OCI-LY7 (cell line): Measurements from ENCODE around the gene PLCB1. TPM values are rescaled to one million over a fixed set of nuclear protein-coding genes. Genes with fewer than 3 reads are reported as not detected.

Source experiments
- BruUV-seq: library from RNA; stranded (reverse); fragments of 400-500 nt; replicated peaks from 2 replicates; lab custom pipeline; 2021; lab: Mats Ljungman, UMichigan
- CTCF ChIA-PET: fragments of 300-600 bp; sonication (Branson Sonifier 250); formaldehyde crosslinking; loops from one replicate; lab custom pipeline; 2022; ENCODE audit warnings: antibody characterized with exemption; ENCODE audit not compliant: unreplicated experiment; lab: Charles Lee
- POLR2A ChIA-PET: fragments of 300-600 bp; sonication (Branson Sonifier 250); formaldehyde crosslinking; loops from one replicate; lab custom pipeline; 2022; ENCODE audit warnings: antibody characterized with exemption; lab: Charles Lee
- DNase-seq: peaks from one replicate; pipeline ENCODE4 v3.0.0-alpha.2; 2015; ENCODE audit warnings: low spot score
- H2AFZ ChIP-seq: fragments of 200-600 bp; sonication (generic), shearing (Covaris generic); 2 replicates; pipeline ENCODE4 v1.6.1; 2014; ENCODE audit warnings: mild to moderate bottlenecking, antibody characterized with exemption, low read length, moderate library complexity
- H3K27ac ChIP-seq: fragments of 200-600 bp; sonication (generic); 2 replicates; pipeline ENCODE4 v1.5.1; 2014; ENCODE audit warnings: mixed run types, low read depth, mild to moderate bottlenecking, moderate library complexity, low read length, inconsistent platforms; ENCODE audit not compliant: poor library complexity, severe bottlenecking
- H3K36me3 ChIP-seq: fragments of 200-600 bp; sonication (generic); 2 replicates; pipeline ENCODE4 v1.6.1; 2014; ENCODE audit warnings: mild to moderate bottlenecking, antibody characterized with exemption, low read length, moderate library complexity, mixed read lengths; ENCODE audit not compliant: insufficient read depth
- H3K4me1 ChIP-seq: fragments of 200-600 bp; sonication (generic); 2 replicates; pipeline ENCODE4 v1.5.1; 2014; ENCODE audit warnings: mild to moderate bottlenecking, low read length; ENCODE audit not compliant: insufficient read depth, poor library complexity, severe bottlenecking
- H3K4me2 ChIP-seq: fragments of 200-600 bp; sonication (generic); 2 replicates; pipeline ENCODE4 v1.6.1; 2014; ENCODE audit warnings: mild to moderate bottlenecking, low read length
- H3K4me3 ChIP-seq: fragments of 200-600 bp; sonication (generic); 2 replicates; pipeline ENCODE4 v1.5.1; 2014; ENCODE audit warnings: mild to moderate bottlenecking, low read depth, low read length; ENCODE audit not compliant: poor library complexity, severe bottlenecking
- H3K79me2 ChIP-seq: fragments of 200-600 bp; sonication (generic); 2 replicates; pipeline ENCODE4 v1.6.1; 2016; ENCODE audit warnings: low read depth, mild to moderate bottlenecking, low read length, moderate library complexity, mixed read lengths; ENCODE audit not compliant: insufficient read depth
- H3K9me2 ChIP-seq: fragments of 200-600 bp; sonication (generic); 2 replicates; pipeline ENCODE4 v1.6.1; 2016; ENCODE audit warnings: mild to moderate bottlenecking, low read length, mixed read lengths; ENCODE audit not compliant: insufficient read depth
- H3K9me3 ChIP-seq: fragments of 200-600 bp; sonication (generic); 2 replicates; pipeline ENCODE4 v1.6.1; 2014; ENCODE audit warnings: mild to moderate bottlenecking, mixed run types, low read length, mixed read lengths
- H4K20me1 ChIP-seq: fragments of 200-600 bp; sonication (generic); 2 replicates; pipeline ENCODE4 v1.6.1; 2014; ENCODE audit warnings: mild to moderate bottlenecking, antibody characterized with exemption, low read length, moderate library complexity, mixed read lengths; ENCODE audit not compliant: insufficient read depth
- EZH2phosphoT487 ChIP-seq: fragments of 200-600 bp; sonication (generic); IDR thresholded peaks from 2 replicates; pipeline ENCODE4 v1.6.1; 2018; ENCODE audit warnings: low read depth, borderline replicate concordance, mild to moderate bottlenecking, mixed run types, antibody characterized with exemption, low read length, moderate library complexity, mixed read lengths
- intact Hi-C: fragments of 100-400 bp; cut with micrococcal nuclease; formaldehyde crosslinking; loops from one replicate; pipeline ENCODE4 v1.10.0; 2022; ENCODE audit not compliant: unreplicated experiment
- total RNA-seq, 2 experiments: library from RNA; depleted of rRNA in 1 of 2; stranded (reverse); fragments of >200 nt in 1 of 2; shearing (Covaris generic) in 1 of 2; gene quantifications; 2 replicates each; pipeline ENCODE4 v1.2.3, GENCODE V29; 2014 to 2022
- TF ChIP-seq, protein P1 (sequence below): fragments of 200-600 bp; sonication (generic); conservative IDR thresholded peaks from 2 replicates; pipeline ENCODE4 v1.5.1; 2014; ENCODE audit warnings: mild to moderate bottlenecking, antibody characterized with exemption, low read length, moderate library complexity, mixed read lengths

PLCB1 gene
- total RNA-seq, 2 experiments from 2014 or later: 14.6 to 30.5 TPM

DNA sequence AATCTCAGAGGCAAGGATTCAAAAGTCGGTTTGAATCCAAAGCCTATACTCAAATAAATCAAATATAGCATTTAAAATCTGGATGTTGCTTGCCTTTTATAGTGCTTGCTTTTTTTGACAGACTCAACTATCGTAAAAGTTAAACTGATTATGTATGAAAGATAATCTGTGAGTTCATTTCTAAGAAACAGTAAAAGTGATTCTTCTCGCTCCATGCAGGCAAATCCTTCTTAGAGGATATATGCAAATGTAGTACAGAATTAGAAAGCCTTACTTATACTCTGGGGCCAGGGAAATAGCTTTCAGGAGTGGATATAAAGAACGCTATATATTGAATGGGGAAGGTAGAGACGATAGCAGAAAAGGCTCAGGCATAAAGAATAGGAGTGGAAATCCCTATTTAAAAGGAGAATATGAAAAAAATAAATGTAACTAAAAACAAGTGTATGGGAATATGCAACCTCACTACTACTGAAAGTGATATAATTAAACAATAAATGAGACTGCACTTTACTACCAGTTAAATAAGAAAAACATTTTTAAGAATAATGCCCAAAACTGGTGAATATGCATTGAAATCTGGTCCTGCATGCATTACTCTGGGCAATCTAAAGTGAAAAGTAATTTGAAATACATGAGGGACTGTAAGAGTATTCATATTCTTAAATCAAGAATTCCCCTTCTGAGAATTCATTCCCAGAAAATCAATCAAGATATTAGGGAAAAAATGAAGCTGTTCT, 575.1 kb downstream of the PLCB1 start:
- POLR2A ChIA-PET: interaction anchor here (0.5 to 1.2 kb wide), 2 partner anchors 25 to 644 kb away, joined by 3 to 4 read pairs; no protein-coding TSS in a partner anchor
- H3K79me2 ChIP-seq: no peaks in the 10 kb centered on the region
- intact Hi-C loops: no loop called here

DNA sequence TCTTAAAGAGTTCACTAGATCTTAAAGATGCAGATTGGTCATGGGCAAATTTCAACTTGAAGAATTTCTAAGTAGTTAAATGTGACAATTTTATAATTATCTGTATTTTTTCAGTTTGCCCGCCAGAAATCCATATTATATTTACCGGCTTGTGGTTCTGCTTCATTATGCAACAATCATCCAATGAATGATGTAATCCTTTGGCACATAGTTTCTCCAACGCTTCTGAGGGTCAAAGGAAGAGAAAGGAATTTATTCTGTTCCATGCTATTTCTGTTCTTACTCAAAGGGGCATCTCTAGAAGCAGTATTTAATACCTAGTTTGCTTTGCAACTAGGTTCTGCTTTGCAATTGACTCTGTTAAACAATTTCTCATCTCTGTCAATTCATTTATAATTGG, 577.6 kb downstream of the PLCB1 start:
- ChIA-PET POLR2A (no interaction called here), CTCF (no interaction called here)
- no peaks in the 10 kb centered on the region for H3K36me3 ChIP-seq
- H4K20me1 ChIP-seq: no peaks in the 10 kb centered on the region
- BruUV-seq: no TSS peak
- H3K4me3 ChIP-seq: no peak overlapping the region
- intact Hi-C loops: no loop called here
- no peaks in the 10 kb centered on the region for H3K4me1 ChIP-seq
- no peak overlapping the region for H3K4me2 ChIP-seq
- H3K27ac ChIP-seq: no peak overlapping the region
- no peak overlapping the region for H2AFZ ChIP-seq
- TF ChIP-seq, protein P1, sequence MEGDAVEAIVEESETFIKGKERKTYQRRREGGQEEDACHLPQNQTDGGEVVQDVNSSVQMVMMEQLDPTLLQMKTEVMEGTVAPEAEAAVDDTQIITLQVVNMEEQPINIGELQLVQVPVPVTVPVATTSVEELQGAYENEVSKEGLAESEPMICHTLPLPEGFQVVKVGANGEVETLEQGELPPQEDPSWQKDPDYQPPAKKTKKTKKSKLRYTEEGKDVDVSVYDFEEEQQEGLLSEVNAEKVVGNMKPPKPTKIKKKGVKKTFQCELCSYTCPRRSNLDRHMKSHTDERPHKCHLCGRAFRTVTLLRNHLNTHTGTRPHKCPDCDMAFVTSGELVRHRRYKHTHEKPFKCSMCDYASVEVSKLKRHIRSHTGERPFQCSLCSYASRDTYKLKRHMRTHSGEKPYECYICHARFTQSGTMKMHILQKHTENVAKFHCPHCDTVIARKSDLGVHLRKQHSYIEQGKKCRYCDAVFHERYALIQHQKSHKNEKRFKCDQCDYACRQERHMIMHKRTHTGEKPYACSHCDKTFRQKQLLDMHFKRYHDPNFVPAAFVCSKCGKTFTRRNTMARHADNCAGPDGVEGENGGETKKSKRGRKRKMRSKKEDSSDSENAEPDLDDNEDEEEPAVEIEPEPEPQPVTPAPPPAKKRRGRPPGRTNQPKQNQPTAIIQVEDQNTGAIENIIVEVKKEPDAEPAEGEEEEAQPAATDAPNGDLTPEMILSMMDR: no peak
- TF ChIP-seq EZH2phosphoT487: no peak
- no peaks in the 10 kb centered on the region for H3K79me2 ChIP-seq
- no peaks in the 10 kb centered on the region for H3K9me2 ChIP-seq
- H3K9me3 ChIP-seq: no peaks in the 10 kb centered on the region
- no peak for DNase-seq

More for the DNA sequence above, 575.1 kb downstream of the PLCB1 start:
- H3K4me2 ChIP-seq: no peak overlapping the region
- BruUV-seq: no TSS peak
- no peak overlapping the region for H2AFZ ChIP-seq
- H3K27ac ChIP-seq: no peak overlapping the region
- H3K36me3 ChIP-seq: no peaks in the 10 kb centered on the region
- no peaks in the 10 kb centered on the region for H3K4me1 ChIP-seq
- TF ChIP-seq EZH2phosphoT487: no peak
- TF ChIP-seq, protein P1: no peak
- H4K20me1 ChIP-seq: no peaks in the 10 kb centered on the region
- CTCF ChIA-PET: no interaction called here
- H3K9me2 ChIP-seq: no peaks in the 10 kb centered on the region
- no peaks in the 10 kb centered on the region for H3K9me3 ChIP-seq
- no peak for DNase-seq
- no peak overlapping the region for H3K4me3 ChIP-seq

DNA sequence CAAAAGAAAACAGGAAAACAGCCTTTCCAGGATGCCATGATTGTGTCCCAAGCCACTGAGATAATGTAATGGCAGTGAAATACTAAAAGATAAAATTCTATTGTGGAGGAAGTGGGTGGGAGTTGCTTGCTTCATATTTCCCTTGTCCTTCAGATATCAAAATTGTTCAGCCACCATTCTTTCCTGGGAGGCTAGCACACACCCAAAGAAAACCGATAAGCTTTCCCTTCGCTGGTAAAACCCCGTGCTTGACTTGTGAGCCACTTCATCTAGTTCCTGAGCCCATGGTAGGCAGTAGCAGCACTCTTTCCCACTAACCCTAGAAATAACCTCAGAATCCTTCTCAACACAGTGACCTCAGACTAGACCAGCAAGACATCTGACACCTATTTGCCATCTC, 579.4 kb downstream of the PLCB1 start:
- no peak for TF ChIP-seq EZH2phosphoT487
- TF ChIP-seq, protein P1: no peak
- H2AFZ ChIP-seq: no peak overlapping the region
- H4K20me1 ChIP-seq: no peaks in the 10 kb centered on the region
- H3K4me2 ChIP-seq: no peak overlapping the region
- no peak overlapping the region for H3K4me3 ChIP-seq
- H3K4me1 ChIP-seq: no peaks in the 10 kb centered on the region
- POLR2A ChIA-PET: no interaction called here
- DNase-seq: no peak
- no peaks in the 10 kb centered on the region for H3K9me2 ChIP-seq
- H3K79me2 ChIP-seq: no peaks in the 10 kb centered on the region
- intact Hi-C loops: no loop called here
- no peak overlapping the region for H3K27ac ChIP-seq
- no peaks in the 10 kb centered on the region for H3K36me3 ChIP-seq
- BruUV-seq: no TSS peak
- no peaks in the 10 kb centered on the region for H3K9me3 ChIP-seq
- CTCF ChIA-PET: no interaction called here
